Left ventricle myocardium inferior (tissue), 1 donor: Measurements from ENCODE around the gene INPP5J. TPM values are rescaled to one million over a fixed set of nuclear protein-coding genes. Genes with fewer than 3 reads are reported as not detected.
A peak's percentile ranks its signal among the peaks of the same experiment; 100 is the strongest.

Experiments used
- DNase-seq: peaks from one replicate; pipeline ENCODE4 v3.0.0-alpha.2; 2020
- H3K27ac ChIP-seq: fragments of 200-600 bp; replicated peaks from 2 replicates; pipeline ENCODE4 v1.8.0; 2021
- H3K27me3 ChIP-seq: fragments of 200-600 bp; 2 replicates; pipeline ENCODE4 v1.8.0; 2021; ENCODE audit warnings: low read depth
- H3K36me3 ChIP-seq: fragments of 200-600 bp; 2 replicates; pipeline ENCODE4 v1.8.0; 2021
- H3K4me1 ChIP-seq: fragments of 200-600 bp; 2 replicates; pipeline ENCODE4 v1.8.0; 2021
- H3K4me3 ChIP-seq: fragments of 200-600 bp; 2 replicates; pipeline ENCODE4 v1.8.0; 2021; ENCODE audit warnings: mild to moderate bottlenecking, moderate library complexity
- H3K9me3 ChIP-seq: fragments of 200-600 bp; replicated peaks from 2 replicates; pipeline ENCODE4 v1.8.0; 2021
- CTCF ChIP-seq: fragments of 200-600 bp; IDR thresholded peaks from 2 replicates; pipeline ENCODE4 v1.8.0; 2021; ENCODE audit warnings: antibody characterized with exemption, mild to moderate bottlenecking, borderline replicate concordance
- intact Hi-C: fragments of 100-400 bp; cut with micrococcal nuclease; formaldehyde crosslinking; loops from one replicate; pipeline ENCODE4 v1.11.0; 2022
- total RNA-seq: library from RNA; stranded (reverse); fragmentation: NEBNext Ultra II Directional; extraction: Animal tissue kit (Norgen Biotek cat#: 25700); gene quantifications from one replicate; pipeline ENCODE4 v1.2.1, GENCODE V29; 2021
- donor health status: DM: no; HTN: yes; CAD: no; lungs with severe emphysema.

Gene INPP5J
- total RNA-seq, 1 donor from 2014 or later, result 20.7 TPM

- peaks cover 100% of the 10 kb centered on the region for H3K36me3 ChIP-seq
- intact Hi-C loops, result no loop called here
- H3K4me3 ChIP-seq, result no peak overlapping the region
- peak overlapping the region; percentile 51 for H3K27ac ChIP-seq
- no peak for TF ChIP-seq CTCF
- H3K27me3 ChIP-seq, result no peaks in the 10 kb centered on the region
- DNase-seq, result no peak
- no peaks in the 10 kb centered on the region for H3K9me3 ChIP-seq
- H3K4me1 ChIP-seq, result peaks cover 93% of the 10 kb centered on the region
Measured at GRCh38 chr22:31098632-31099110, 24.1 kb upstream of the INPP5J start.

- intact Hi-C loops, result no loop called here
- peaks cover 99% of the 10 kb centered on the region for H3K36me3 ChIP-seq
- no peaks in the 10 kb centered on the region for H3K9me3 ChIP-seq
- peaks cover 90% of the 10 kb centered on the region for H3K4me1 ChIP-seq
- H3K27me3 ChIP-seq, result no peaks in the 10 kb centered on the region
- no peak for DNase-seq
- H3K4me3 ChIP-seq, result no peak overlapping the region
- TF ChIP-seq CTCF, result no peak
- H3K27ac ChIP-seq, result peak overlapping the region; percentile 69
Measured at GRCh38 chr22:31099386-31099785, 23.4 kb upstream of the INPP5J start.

- H3K4me3 ChIP-seq, result no peak overlapping the region
- peaks cover 88% of the 10 kb centered on the region for H3K4me1 ChIP-seq
- intact Hi-C loops, result no loop called here
Measured at GRCh38 chr22:31099841-31100761, 22.7 kb upstream of the INPP5J start.

GRCh38 chr22:31100762-31101525 lies 21.8 kb upstream of the INPP5J start:
- DNase-seq, result no peak
- Histone ChIP-seq H3K9me3 (no peaks in the 10 kb centered on the region), H3K4me3 (no peak overlapping the region), H3K27ac (peak overlapping the region; percentile 69), H3K36me3 (peaks cover 95% of the 10 kb centered on the region), H3K4me1 (peaks cover 88% of the 10 kb centered on the region), H3K27me3 (no peaks in the 10 kb centered on the region)
- no peak for TF ChIP-seq CTCF
- intact Hi-C loops, result no loop called here

More at GRCh38 chr22:31099841-31100761, 22.7 kb upstream of the INPP5J start:
- Histone ChIP-seq H3K27ac (peak overlapping the region; percentile 69), H3K9me3 (no peaks in the 10 kb centered on the region), H3K27me3 (no peaks in the 10 kb centered on the region), H3K36me3 (peaks cover 99% of the 10 kb centered on the region)
- no peak for TF ChIP-seq CTCF
- DNase-seq, result no peak

- H3K27me3 ChIP-seq, result no peaks in the 10 kb centered on the region
- intact Hi-C loops, result no loop called here
- H3K4me3 ChIP-seq, result no peak overlapping the region
- H3K36me3 ChIP-seq, result peaks cover 79% of the 10 kb centered on the region
- peaks cover 86% of the 10 kb centered on the region for H3K4me1 ChIP-seq
- no peak for TF ChIP-seq CTCF
- DNase-seq, result peak; percentile 72
- peak overlapping the region; percentile 69 for H3K27ac ChIP-seq
- H3K9me3 ChIP-seq, result no peaks in the 10 kb centered on the region
Measured at GRCh38 chr22:31102441-31103081, 20.2 kb upstream of the INPP5J start.
